ENCODE results near the gene GFOD2. TPM values are rescaled to one million over a fixed set of nuclear protein-coding genes. Genes with fewer than 3 reads are reported as not detected.
A peak's percentile ranks its signal among the peaks of the same experiment; 100 is the strongest.

GFOD2 gene
- total RNA-seq, 4 donors from 2014 or later: 21.9 to 32.2 (median 24.3) TPM

GRCh38 chr16:67666559-67667452 lies 52.3 kb downstream of the GFOD2 start, which contains the start of the genes C16orf86 and ENKD1:
Gene C16orf86 (plus strand): TSS chr16:67666814. CDS start chr16:67666971, 157 bp downstream.
Gene ENKD1 (minus strand): TSS chr16:67666750. CDS start chr16:67666442, 308 bp downstream.
- TF ChIP-seq POLR2AphosphoS5 (IDR thresholded peaks at IDR 0.05): peak; percentile 13 to 39 (median 23)
- TF ChIP-seq POLR2A (IDR thresholded peaks at IDR 0.05): no peak
- WGBS, 2 donors (ENCODE audit: low coverage in 1 of 2): 18% methylated on average over 45 of the region's 78 CpGs; no CpG with 5 or more reads in 1 of the 2 donors
- intact Hi-C loops (cut with DNase I; ENCODE audit: low total_unique reads): loop anchor here (2.0 to 5.0 kb wide), 2 partner anchors 104 to 145 kb away; partner anchors contain the start of gene CTCF
- H3K27me3 ChIP-seq: no peaks in the 10 kb centered on the region
- in situ Hi-C loops (cut with MboI; ENCODE audit: low pct_ligation_motif_present in 1 of 4, low pct_unique_long_range_greater_than_20kb in 1 of 4, low sequenced_read_pairs in 3 of 4): loop anchor here in 3 of 4 donors (10.0 to 25.0 kb wide), 2 partner anchors 105 to 142 kb away; partner anchors contain the start of genes CTCF (in 2 of the 3) and RIPOR1 (in 1 of the 3)
- peaks cover 18 to 29% (median 24%) of the 10 kb centered on the region in 4 donors for H3K4me1 ChIP-seq
- H3K36me3 ChIP-seq: no peaks in the 10 kb centered on the region
- no peaks in the 10 kb centered on the region for H3K9me3 ChIP-seq
- H3K27ac ChIP-seq: peak within 1 kb of the TSS; percentile 86 to 95 (median 88)
- H3K4me3 ChIP-seq: peak within 1 kb of the TSS; percentile 77 to 95 (median 86)
- DNase-seq: peak; percentile 88

GRCh38 chr16:67666032-67666551 lies 53.0 kb downstream of the GFOD2 start:
- no peaks in the 10 kb centered on the region for H3K9me3 ChIP-seq
- H3K36me3 ChIP-seq: no peaks in the 10 kb centered on the region
- no peaks in the 10 kb centered on the region for H3K27me3 ChIP-seq
- peaks cover 22 to 36% (median 30%) of the 10 kb centered on the region in 4 donors for H3K4me1 ChIP-seq
- intact Hi-C loops (cut with DNase I; ENCODE audit: low total_unique reads) (loop anchor here (2.0 to 5.0 kb wide), 2 partner anchors 103 to 144 kb away; partner anchors contain the start of gene CTCF), in situ Hi-C loops (cut with MboI; ENCODE audit: low pct_ligation_motif_present in 1 of 4, low pct_unique_long_range_greater_than_20kb in 1 of 4, low sequenced_read_pairs in 3 of 4) (loop anchor here in 3 of 4 donors (10.0 to 25.0 kb wide), 2 partner anchors 104 to 141 kb away; partner anchors contain the start of genes CTCF (in 2 of the 3) and RIPOR1 (in 1 of the 3))
- WGBS, 2 donors (ENCODE audit: low coverage in 1 of 2): 0% methylated on average over 24 of the region's 46 CpGs; no CpG with 5 or more reads in 1 of the 2 donors
- peak overlapping the region; percentile 86 to 95 (median 88) for H3K27ac ChIP-seq
- no peak for TF ChIP-seq POLR2AphosphoS5 (IDR thresholded peaks at IDR 0.05)
- no peak for TF ChIP-seq CTCF (IDR thresholded peaks at IDR 0.05)
- no peak for TF ChIP-seq EP300 (IDR thresholded peaks at IDR 0.05; ENCODE audit: low read depth)
- TF ChIP-seq POLR2A (IDR thresholded peaks at IDR 0.05): no peak
- H3K4me3 ChIP-seq: peak overlapping the region; percentile 77 to 95 (median 86)
- DNase-seq: peak; percentile 46

GRCh38 chr16:67665598-67665997 lies 53.5 kb downstream of the GFOD2 start:
- no peak for DNase-seq
- Histone ChIP-seq H3K4me1 (peaks cover 22 to 38% (median 31%) of the 10 kb centered on the region in 4 donors), H3K27me3 (no peaks in the 10 kb centered on the region), H3K9me3 (no peaks in the 10 kb centered on the region), H3K27ac (peak overlapping the region in 3 of 4 donors; percentile 86 to 89 (median 86)), H3K36me3 (no peaks in the 10 kb centered on the region), H3K4me3 (peak overlapping the region; percentile 77 to 95 (median 86))
- TF ChIP-seq EP300 (IDR thresholded peaks at IDR 0.05; ENCODE audit: low read depth): no peak
- no peak for TF ChIP-seq POLR2A (IDR thresholded peaks at IDR 0.05)
- intact Hi-C loops (cut with DNase I; ENCODE audit: low total_unique reads) (loop anchor here (5.0 kb wide), 1 partner anchor 143 kb away; no protein-coding TSS in a partner anchor), in situ Hi-C loops (cut with MboI; ENCODE audit: low pct_ligation_motif_present in 1 of 4, low pct_unique_long_range_greater_than_20kb in 1 of 4, low sequenced_read_pairs in 3 of 4) (loop anchor here in 3 of 4 donors (10.0 to 25.0 kb wide), 2 partner anchors 103 to 141 kb away; partner anchors contain the start of genes CTCF (in 2 of the 3) and RIPOR1 (in 1 of the 3))
- WGBS, 2 donors (ENCODE audit: low coverage in 1 of 2): 73% methylated on average over 5 of the region's 5 CpGs; no CpG with 5 or more reads in 1 of the 2 donors

GRCh38 chr16:67664871-67665270 lies 54.2 kb downstream of the GFOD2 start:
- H3K4me1 ChIP-seq: peaks cover 22 to 38% (median 31%) of the 10 kb centered on the region in 4 donors
- in situ Hi-C loops (cut with MboI; ENCODE audit: low pct_ligation_motif_present in 1 of 4, low pct_unique_long_range_greater_than_20kb in 1 of 4, low sequenced_read_pairs in 3 of 4): loop anchor here in 3 of 4 donors (10.0 to 25.0 kb wide), 2 partner anchors 103 to 140 kb away; partner anchors contain the start of genes CTCF (in 2 of the 3) and RIPOR1 (in 1 of the 3)
- no peak for TF ChIP-seq EP300 (IDR thresholded peaks at IDR 0.05; ENCODE audit: low read depth)
- no peaks in the 10 kb centered on the region for H3K9me3 ChIP-seq
- no peak overlapping the region for H3K27ac ChIP-seq
- WGBS, 2 donors (ENCODE audit: low coverage in 1 of 2): 100% methylated on average over 7 of the region's 7 CpGs; no CpG with 5 or more reads in 1 of the 2 donors
- H3K36me3 ChIP-seq: no peaks in the 10 kb centered on the region
- intact Hi-C loops (cut with DNase I; ENCODE audit: low total_unique reads): loop anchor here (5.0 kb wide), 1 partner anchor 143 kb away; no protein-coding TSS in a partner anchor
- no peak overlapping the region for H3K4me3 ChIP-seq
- no peak for DNase-seq
- no peaks in the 10 kb centered on the region for H3K27me3 ChIP-seq

- WGBS, 2 donors (ENCODE audit: low coverage in 1 of 2): 86 to 90% methylated on average over 4 of the region's 4 CpGs
- no peak for TF ChIP-seq EP300 (IDR thresholded peaks at IDR 0.05; ENCODE audit: low read depth)
- no peak for TF ChIP-seq POLR2AphosphoS5 (IDR thresholded peaks at IDR 0.05)
- no peak for TF ChIP-seq POLR2A (IDR thresholded peaks at IDR 0.05)
- no peak for TF ChIP-seq CTCF (IDR thresholded peaks at IDR 0.05)
- intact Hi-C loops (cut with DNase I; ENCODE audit: low total_unique reads) (no loop called here), in situ Hi-C loops (cut with MboI; ENCODE audit: low pct_ligation_motif_present in 1 of 4, low pct_unique_long_range_greater_than_20kb in 1 of 4, low sequenced_read_pairs in 3 of 4) (loop anchor here in 3 of 4 donors (10.0 to 25.0 kb wide), 2 partner anchors 102 to 139 kb away; partner anchors contain the start of genes CTCF (in 2 of the 3) and RIPOR1 (in 1 of the 3))
- H3K27me3 ChIP-seq: no peaks in the 10 kb centered on the region
- H3K36me3 ChIP-seq: no peaks in the 10 kb centered on the region
- DNase-seq: no peak
- no peak overlapping the region for H3K4me3 ChIP-seq
- H3K9me3 ChIP-seq: no peaks in the 10 kb centered on the region
- peaks cover 25 to 44% (median 35%) of the 10 kb centered on the region in 4 donors for H3K4me1 ChIP-seq
- no peak overlapping the region for H3K27ac ChIP-seq
Measured at GRCh38 chr16:67664258-67664657, 54.9 kb downstream of the GFOD2 start.

Measured in transverse colon (tissue), 4 donors.